Duodenal mucosa (tissue), 2 donors: ENCODE results near the gene ARFRP1.

Source experiments
- H3K27ac ChIP-seq: one replicate; pipeline ENCODE4 v1.7.0; 2013; ENCODE audit warnings: low read depth, low read length
- H3K27me3 ChIP-seq, 2 donors: one replicate each; pipeline ENCODE4 v1.7.0; 2013; ENCODE audit warnings: low read length in 2 of 2, control low read depth in 1 of 2; ENCODE audit not compliant: insufficient read depth in 2 of 2, control insufficient read depth in 1 of 2
- H3K36me3 ChIP-seq, 2 donors: one replicate each; pipeline ENCODE4 v1.7.0; 2013; ENCODE audit warnings: low read length in 2 of 2, control low read depth in 1 of 2; ENCODE audit not compliant: insufficient read depth in 2 of 2, control insufficient read depth in 1 of 2
- H3K4me1 ChIP-seq, 2 donors: one replicate each; pipeline ENCODE4 v1.7.0; 2013; ENCODE audit warnings: low read length in 2 of 2, control low read depth in 1 of 2; ENCODE audit not compliant: insufficient read depth in 2 of 2, control insufficient read depth in 1 of 2
- H3K4me3 ChIP-seq, 2 donors: one replicate each; pipeline ENCODE4 v1.7.0; 2013; ENCODE audit warnings: low read length in 2 of 2, low read depth in 1 of 2
- H3K9ac ChIP-seq, 2 donors: one replicate each; pipeline ENCODE4 v1.7.0; 2013; ENCODE audit warnings: low read length in 2 of 2, low read depth in 1 of 2
- H3K9me3 ChIP-seq, 2 donors: one replicate each; pipeline ENCODE4 v1.7.0; 2013; ENCODE audit warnings: low read length in 2 of 2, control low read depth in 1 of 2; ENCODE audit not compliant: control insufficient read depth in 1 of 2

Gene ARFRP1

GRCh38 chr20:63682384-63683139 is 25.2 kb downstream of the ARFRP1 start:
- H3K4me1 ChIP-seq = peaks cover 20 to 36% of the 10 kb centered on the region in 2 donors
- H3K4me3 ChIP-seq = no peak overlapping the region
- no peak overlapping the region for H3K9ac ChIP-seq

GRCh38 chr20:63681609-63682142 is 26.1 kb downstream of the ARFRP1 start:
- Histone ChIP-seq H3K36me3 (peaks cover 0 to 18% of the 10 kb centered on the region in 2 donors), H3K4me1 (peaks cover 14 to 27% of the 10 kb centered on the region in 2 donors), H3K9ac (no peak overlapping the region), H3K27ac (peak overlapping the region; percentile 50), H3K9me3 (no peaks in the 10 kb centered on the region), H3K4me3 (no peak overlapping the region), H3K27me3 (no peaks in the 10 kb centered on the region)

More at GRCh38 chr20:63682384-63683139, 25.2 kb downstream of the ARFRP1 start:
- H3K27ac ChIP-seq = peak overlapping the region; percentile 49
- H3K9me3 ChIP-seq = no peaks in the 10 kb centered on the region
- H3K36me3 ChIP-seq = peaks cover 0 to 18% of the 10 kb centered on the region in 2 donors
- H3K27me3 ChIP-seq = no peaks in the 10 kb centered on the region

GRCh38 chr20:63680857-63681608 is 26.7 kb downstream of the ARFRP1 start:
- H3K9ac ChIP-seq = no peak overlapping the region
- peaks cover 0 to 18% of the 10 kb centered on the region in 2 donors for H3K36me3 ChIP-seq
- no peak overlapping the region for H3K4me3 ChIP-seq
- no peaks in the 10 kb centered on the region for H3K9me3 ChIP-seq
- H3K27ac ChIP-seq = no peak overlapping the region
- no peaks in the 10 kb centered on the region for H3K27me3 ChIP-seq
- peaks cover 7 to 21% of the 10 kb centered on the region in 2 donors for H3K4me1 ChIP-seq

- Histone ChIP-seq H3K27ac (no peak overlapping the region), H3K27me3 (no peaks in the 10 kb centered on the region), H3K9ac (no peak overlapping the region), H3K4me3 (no peak overlapping the region), H3K36me3 (peaks cover 0 to 18% of the 10 kb centered on the region in 2 donors), H3K4me1 (peaks cover 5 to 16% of the 10 kb centered on the region in 2 donors), H3K9me3 (no peaks in the 10 kb centered on the region)
Observed at GRCh38 chr20:63680427-63680826, 27.3 kb downstream of the ARFRP1 start.

- Histone ChIP-seq H3K4me1 (peaks cover 5 to 16% of the 10 kb centered on the region in 2 donors), H3K9me3 (no peaks in the 10 kb centered on the region), H3K4me3 (no peak overlapping the region), H3K9ac (no peak overlapping the region), H3K27ac (no peak overlapping the region), H3K27me3 (no peaks in the 10 kb centered on the region), H3K36me3 (peaks cover 0 to 18% of the 10 kb centered on the region in 2 donors)
Observed at GRCh38 chr20:63679799-63680305, 27.9 kb downstream of the ARFRP1 start.

GRCh38 chr20:63678667-63679465 is 28.9 kb downstream of the ARFRP1 start:
- H3K9ac ChIP-seq = no peak overlapping the region
- peaks cover 0 to 24% of the 10 kb centered on the region in 2 donors for H3K36me3 ChIP-seq
- no peaks in the 10 kb centered on the region for H3K27me3 ChIP-seq
- no peak overlapping the region for H3K27ac ChIP-seq
- H3K4me3 ChIP-seq = no peak overlapping the region
- peaks cover 5 to 16% of the 10 kb centered on the region in 2 donors for H3K4me1 ChIP-seq
- no peaks in the 10 kb centered on the region for H3K9me3 ChIP-seq

GRCh38 chr20:63678071-63678470 is 29.7 kb downstream of the ARFRP1 start:
- Histone ChIP-seq H3K27me3 (no peaks in the 10 kb centered on the region), H3K9me3 (no peaks in the 10 kb centered on the region), H3K4me3 (no peak overlapping the region), H3K4me1 (peaks cover under 1 to 12% of the 10 kb centered on the region in 2 donors), H3K27ac (no peak overlapping the region), H3K36me3 (peaks cover 0 to 26% of the 10 kb centered on the region in 2 donors), H3K9ac (no peak overlapping the region)

GRCh38 chr20:63675681-63676368 is 32.0 kb downstream of the ARFRP1 start:
- Histone ChIP-seq H3K27me3 (no peaks in the 10 kb centered on the region), H3K4me1 (no peaks in the 10 kb centered on the region), H3K9me3 (no peaks in the 10 kb centered on the region), H3K9ac (no peak overlapping the region), H3K4me3 (no peak overlapping the region), H3K27ac (no peak overlapping the region), H3K36me3 (peaks cover 0 to 33% of the 10 kb centered on the region in 2 donors)

- Histone ChIP-seq H3K36me3 (peaks cover under 1 to 34% of the 10 kb centered on the region in 2 donors), H3K27ac (no peak overlapping the region), H3K4me3 (no peak overlapping the region), H3K9me3 (no peaks in the 10 kb centered on the region), H3K4me1 (no peaks in the 10 kb centered on the region), H3K27me3 (no peaks in the 10 kb centered on the region), H3K9ac (no peak overlapping the region)
Observed at GRCh38 chr20:63673951-63674350, 33.8 kb downstream of the ARFRP1 start.
